GM23338 (cell line): ENCODE data around the gene ASPSCR1. TPM values are rescaled to one million over a fixed set of nuclear protein-coding genes. Genes with fewer than 3 reads are reported as not detected.

Experiments
- ATAC-seq: fragments of 200-7000 bp; cut with Tn5 transposase; 3 replicates; pipeline ENCODE4 v1.9.1; 2020
- DNase-seq: peaks from one replicate; pipeline ENCODE4 v3.0.0-alpha.2; 2015; ENCODE audit warnings: low spot score
- H2AFZ ChIP-seq: fragments of 200-600 bp; sonication (generic); 2 replicates; pipeline ENCODE4 v1.8.0; 2016; ENCODE audit warnings: antibody characterized with exemption, mild to moderate bottlenecking, moderate library complexity
- H3F3A ChIP-seq: fragments of 200-600 bp; sonication (generic); replicated peaks from 2 replicates; pipeline ENCODE4 v1.8.0; 2017; ENCODE audit warnings: antibody characterized with exemption, mixed run types, low read depth
- H3K27ac ChIP-seq: fragments of 200-600 bp; sonication (generic); 2 replicates; pipeline ENCODE4 v1.6.1; 2016; ENCODE audit warnings: low read depth
- H3K27me3 ChIP-seq: fragments of 200-600 bp; sonication (generic); 2 replicates; pipeline ENCODE4 v1.8.0; 2016; ENCODE audit warnings: mild to moderate bottlenecking, mixed run types, moderate library complexity; ENCODE audit not compliant: insufficient read depth
- H3K36me3 ChIP-seq: fragments of 200-600 bp; sonication (generic); 2 replicates; pipeline ENCODE4 v1.8.0; 2016; ENCODE audit warnings: mild to moderate bottlenecking; ENCODE audit not compliant: insufficient read depth
- H3K4me1 ChIP-seq: fragments of 200-600 bp; sonication (generic); 2 replicates; pipeline ENCODE4 v1.8.0; 2016; ENCODE audit warnings: mild to moderate bottlenecking, moderate library complexity; ENCODE audit not compliant: insufficient read depth
- H3K4me2 ChIP-seq: fragments of 200-600 bp; sonication (generic); 2 replicates; pipeline ENCODE4 v1.7.1; 2017; ENCODE audit warnings: mixed run types
- H3K4me3 ChIP-seq: fragments of 200-600 bp; sonication (generic); 2 replicates; pipeline ENCODE4 v1.6.1; 2016; ENCODE audit warnings: mixed run types
- H3K79me2 ChIP-seq: fragments of 200-600 bp; sonication (generic); replicated peaks from 2 replicates; pipeline ENCODE4 v1.8.0; 2017; ENCODE audit warnings: mild to moderate bottlenecking; ENCODE audit not compliant: insufficient read depth
- H3K9me2 ChIP-seq: fragments of 200-600 bp; sonication (generic); 2 replicates; pipeline ENCODE4 v1.8.0; 2017; ENCODE audit not compliant: insufficient read depth
- H4K20me1 ChIP-seq: fragments of 200-600 bp; sonication (generic); replicated peaks from 2 replicates; pipeline ENCODE4 v1.8.0; 2017; ENCODE audit warnings: mild to moderate bottlenecking; ENCODE audit not compliant: insufficient read depth
- H3K27ac Mint-ChIP-seq: 2 replicates; pipeline ENCODE4 v1.8.0; 2020; ENCODE audit warnings: inconsistent platforms, mild to moderate bottlenecking, moderate library complexity, mixed read lengths
- H3K27me3 Mint-ChIP-seq: 3 replicates; pipeline ENCODE4 v1.8.0; 2022; ENCODE audit warnings: low read depth, mild to moderate bottlenecking, moderate library complexity, mixed read lengths, inconsistent platforms; ENCODE audit not compliant: insufficient read depth, poor library complexity
- H3K36me3 Mint-ChIP-seq: 3 replicates; pipeline ENCODE4 v1.8.0; 2021; ENCODE audit warnings: low read depth, mild to moderate bottlenecking, inconsistent platforms, moderate library complexity, mixed read lengths
- H3K4me1 Mint-ChIP-seq: 3 replicates; pipeline ENCODE4 v1.8.0; 2020; ENCODE audit warnings: mild to moderate bottlenecking, inconsistent platforms, mixed read lengths
- H3K4me3 Mint-ChIP-seq: 3 replicates; pipeline ENCODE4 v1.8.0; 2021; ENCODE audit warnings: moderate library complexity, mild to moderate bottlenecking, inconsistent platforms, mixed read lengths
- H3K9me3 Mint-ChIP-seq: 3 replicates; pipeline ENCODE4 v1.8.0; 2020; ENCODE audit warnings: moderate library complexity, mild to moderate bottlenecking, inconsistent platforms, mixed read lengths
- CREB1 ChIP-seq: fragments of 250-450 bp; sonication (Bioruptor Pico); IDR thresholded peaks from 2 replicates; pipeline ENCODE4 v1.5.0; 2020; ENCODE audit warnings: low read depth, mild to moderate bottlenecking, moderate library complexity
- EZH2 ChIP-seq: fragments of 200-600 bp; sonication (generic); IDR thresholded peaks from one replicate; pipeline ENCODE4 v1.8.0; 2017; ENCODE audit warnings: antibody characterized with exemption, mild to moderate bottlenecking, low read depth; ENCODE audit not compliant: unreplicated experiment
- EZH2phosphoT487 ChIP-seq: fragments of 200-600 bp; sonication (generic); IDR thresholded peaks from one replicate; pipeline ENCODE4 v1.8.1; 2018; ENCODE audit warnings: antibody characterized with exemption; ENCODE audit not compliant: unreplicated experiment
- JUNB ChIP-seq: IDR thresholded peaks from one replicate; pipeline ENCODE4 v1.6.1; 2016; ENCODE audit warnings: antibody characterized with exemption; ENCODE audit not compliant: unreplicated experiment
- NANOG ChIP-seq: IDR thresholded peaks from 2 replicates; pipeline ENCODE4 v1.6.1; 2016; ENCODE audit warnings: antibody characterized with exemption, borderline replicate concordance
- REST ChIP-seq: IDR thresholded peaks from one replicate; pipeline ENCODE4 v1.6.1; 2018; ENCODE audit warnings: antibody characterized with exemption; ENCODE audit not compliant: unreplicated experiment
- STAT1 ChIP-seq: IDR thresholded peaks from one replicate; pipeline ENCODE4 v1.6.1; 2016; ENCODE audit warnings: antibody characterized with exemption; ENCODE audit not compliant: unreplicated experiment
- ZNF114 ChIP-seq: fragments of 250-450 bp; sonication (Bioruptor Pico); IDR thresholded peaks from 2 replicates; pipeline ENCODE4 v1.5.0; 2020; ENCODE audit warnings: mild to moderate bottlenecking, moderate library complexity
- ZNF462 ChIP-seq: fragments of 250-450 bp; sonication (Bioruptor Pico); IDR thresholded peaks from 2 replicates; pipeline ENCODE4 v1.5.0; 2020; ENCODE audit warnings: mild to moderate bottlenecking, moderate library complexity
- polyA plus RNA-seq: library from polyadenylated mRNA; unstranded; fragments of >200 nt; fragmentation: Nextera tagmentation; extraction: Ambion mirVana; gene quantifications from 2 replicates; pipeline ENCODE4 v1.2.1, GENCODE V29; 2016
- total RNA-seq: library from RNA; depleted of rRNA; stranded (reverse); fragments of >200 nt; shearing (Covaris generic); gene quantifications from 2 replicates; pipeline ENCODE4 v1.2.3, GENCODE V29; 2014

Gene ASPSCR1
- total and polyA plus RNA-seq, 2 experiments from 2014 or later = 44.2 to 46.9 TPM

- no peak overlapping the region for H3K27ac Mint-ChIP-seq
- H3K4me3 ChIP-seq = peak overlapping the region; percentile 81
Measured at GRCh38 chr17:82035956-82036633, 58.7 kb downstream of the ASPSCR1 start.

More at GRCh38 chr17:82035956-82036633, 58.7 kb downstream of the ASPSCR1 start:
- ATAC-seq (no peak), DNase-seq (no peak)
- H3K4me2 ChIP-seq = peak overlapping the region; percentile 95
- no peaks in the 10 kb centered on the region for H3K36me3 ChIP-seq
- TF ChIP-seq NANOG = no peak
- no peak for TF ChIP-seq JUNB
- no peak for TF ChIP-seq ZNF462 (CRISPR knock-in tag)
- no peak for TF ChIP-seq STAT1
- no peak for TF ChIP-seq REST
- TF ChIP-seq EZH2 = no peak
- TF ChIP-seq CREB1 (CRISPR knock-in tag) = no peak
- no peak for TF ChIP-seq EZH2phosphoT487
- TF ChIP-seq ZNF114 (CRISPR knock-in tag) = no peak
- no peaks in the 10 kb centered on the region for H3K9me2 ChIP-seq
- H3K36me3 Mint-ChIP-seq = peaks cover 3% of the 10 kb centered on the region; the same call in 2 of the 3 replicates
- H3K4me3 Mint-ChIP-seq = peak overlapping the region; percentile 75
- peaks cover 12% of the 10 kb centered on the region for H3K27me3 Mint-ChIP-seq
- H3K4me1 Mint-ChIP-seq = peaks cover 21% of the 10 kb centered on the region
- no peaks in the 10 kb centered on the region for H3K27me3 ChIP-seq
- no peaks in the 10 kb centered on the region; the same call in 2 of the 3 replicates for H3K9me3 Mint-ChIP-seq
- peaks cover 8% of the 10 kb centered on the region; the same call in 1 of the 2 replicates for H3K79me2 ChIP-seq
- no peak overlapping the region for H3K27ac ChIP-seq
- H3F3A ChIP-seq = peaks cover 11% of the 10 kb centered on the region
- H3K4me1 ChIP-seq = peaks cover 9% of the 10 kb centered on the region; the same call in 1 of the 2 replicates
- H2AFZ ChIP-seq = no peak overlapping the region
- no peaks in the 10 kb centered on the region; the same call in 1 of the 2 replicates for H4K20me1 ChIP-seq
